HepG2 (cell line): ENCODE measurements around the gene ME2.

ENCODE experiments used
- POLR2A ChIP-seq, 2 experiments: IDR thresholded peaks; 2 replicates each; pipeline ENCODE4 v1.6.1; 2011; ENCODE audit warnings: low read depth in 2 of 2, low read length in 2 of 2, mild to moderate bottlenecking in 1 of 2, moderate library complexity in 1 of 2; ENCODE audit not compliant: insufficient read depth in 1 of 2
- SP1 ChIP-seq, 2 experiments: fragments of 450-650 bp in 1 of 2; sonication (generic) in 1 of 2; formaldehyde crosslinking in 1 of 2; IDR thresholded peaks; 2 replicates each; pipeline versions ENCODE4 v1.4.0 to v1.6.1; 2016 to 2020; ENCODE audit warnings: missing genetic modification reagents in 1 of 2
- TCF7L2 ChIP-seq: IDR thresholded peaks from 2 replicates; pipeline ENCODE4 v1.6.1; 2011; ENCODE audit warnings: mild to moderate bottlenecking, low read depth, low read length, moderate library complexity
- ZNF652 ChIP-seq: IDR thresholded peaks from 2 replicates; pipeline ENCODE4 v1.6.1; 2016; ENCODE audit warnings: low read depth, borderline replicate concordance
- TF ChIP-seq, protein P1 (sequence below): sonication (generic); formaldehyde crosslinking; conservative IDR thresholded peaks from 2 replicates; pipeline ENCODE4 v1.8.0; 2022; ENCODE audit warnings: mild to moderate bottlenecking, moderate library complexity, missing genetic modification reagents
- TF ChIP-seq, protein P2 (sequence below): sonication (generic); formaldehyde crosslinking; IDR thresholded peaks from 2 replicates; pipeline ENCODE4 v1.4.0; 2020; ENCODE audit warnings: missing genetic modification reagents

DNA sequence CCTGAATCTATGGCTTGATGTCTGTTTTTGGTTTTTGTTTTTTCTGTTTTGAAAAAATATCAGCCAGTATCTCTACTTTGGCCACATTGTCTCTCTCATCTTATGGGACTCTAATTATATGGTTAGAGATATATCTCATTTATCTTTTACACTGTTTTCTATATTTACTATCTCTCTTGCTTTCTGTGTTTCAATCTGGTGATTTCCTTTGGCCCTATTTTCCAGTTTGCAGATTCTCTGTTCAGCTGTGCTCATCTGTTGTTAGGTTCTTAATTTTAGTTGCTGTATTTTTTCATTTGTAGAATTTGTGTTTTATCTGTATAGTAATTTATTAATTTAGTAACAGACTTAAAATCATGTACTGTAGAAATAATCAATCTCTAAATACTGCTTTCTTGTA is 47.6 kb downstream of the ME2 start:
- no peak for TF ChIP-seq ZNF652
- TF ChIP-seq, protein P1, sequence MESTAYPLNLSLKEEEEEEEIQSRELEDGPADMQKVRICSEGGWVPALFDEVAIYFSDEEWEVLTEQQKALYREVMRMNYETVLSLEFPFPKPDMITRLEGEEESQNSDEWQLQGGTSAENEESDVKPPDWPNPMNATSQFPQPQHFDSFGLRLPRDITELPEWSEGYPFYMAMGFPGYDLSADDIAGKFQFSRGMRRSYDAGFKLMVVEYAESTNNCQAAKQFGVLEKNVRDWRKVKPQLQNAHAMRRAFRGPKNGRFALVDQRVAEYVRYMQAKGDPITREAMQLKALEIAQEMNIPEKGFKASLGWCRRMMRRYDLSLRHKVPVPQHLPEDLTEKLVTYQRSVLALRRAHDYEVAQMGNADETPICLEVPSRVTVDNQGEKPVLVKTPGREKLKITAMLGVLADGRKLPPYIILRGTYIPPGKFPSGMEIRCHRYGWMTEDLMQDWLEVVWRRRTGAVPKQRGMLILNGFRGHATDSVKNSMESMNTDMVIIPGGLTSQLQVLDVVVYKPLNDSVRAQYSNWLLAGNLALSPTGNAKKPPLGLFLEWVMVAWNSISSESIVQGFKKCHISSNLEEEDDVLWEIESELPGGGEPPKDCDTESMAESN, result no peak
- TF ChIP-seq SP1 (IDR thresholded peaks at IDR 0.05), result no peak
- TF ChIP-seq SP1 (CRISPR knock-in tag; IDR thresholded peaks at IDR 0.05), result no peak
- TF ChIP-seq TCF7L2, result no peak
- TF ChIP-seq, protein P2, sequence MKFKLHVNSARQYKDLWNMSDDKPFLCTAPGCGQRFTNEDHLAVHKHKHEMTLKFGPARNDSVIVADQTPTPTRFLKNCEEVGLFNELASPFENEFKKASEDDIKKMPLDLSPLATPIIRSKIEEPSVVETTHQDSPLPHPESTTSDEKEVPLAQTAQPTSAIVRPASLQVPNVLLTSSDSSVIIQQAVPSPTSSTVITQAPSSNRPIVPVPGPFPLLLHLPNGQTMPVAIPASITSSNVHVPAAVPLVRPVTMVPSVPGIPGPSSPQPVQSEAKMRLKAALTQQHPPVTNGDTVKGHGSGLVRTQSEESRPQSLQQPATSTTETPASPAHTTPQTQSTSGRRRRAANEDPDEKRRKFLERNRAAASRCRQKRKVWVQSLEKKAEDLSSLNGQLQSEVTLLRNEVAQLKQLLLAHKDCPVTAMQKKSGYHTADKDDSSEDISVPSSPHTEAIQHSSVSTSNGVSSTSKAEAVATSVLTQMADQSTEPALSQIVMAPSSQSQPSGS (CRISPR knock-in tag), result no peak
- no peak for TF ChIP-seq POLR2A (IDR thresholded peaks at IDR 0.05; ENCODE audit: insufficient read depth in 1 of 2, low read depth in 2 of 2, low read length in 2 of 2)
